Ramos (cell line): ENCODE data around the gene CDH18.
"Not testable (repeated sequence)": the region's sequence is repeated elsewhere in the genome, so short reads cannot be mapped to it uniquely, and the experiment has no call there.

ENCODE experiments used
- in situ Hi-C: fragments of 300-500 bp; cut with MboI; formaldehyde crosslinking; loops from one replicate; pipeline ENCODE4 v1.14.3; 2022; ENCODE audit warnings: low sequenced_read_pairs; ENCODE audit not compliant: unreplicated experiment

CDH18 gene

GRCh38 chr5:19866090-19866450 is 121.9 kb downstream of the CDH18 start:
- in situ Hi-C loops, result no loop called here

GRCh38 chr5:19865336-19866089 is 122.5 kb downstream of the CDH18 start:
- in situ Hi-C loops, result no loop called here

- in situ Hi-C loops, result no loop called here
These were observed 125.3 kb downstream of the CDH18 start for GRCh38 chr5:19862711-19863110.

GRCh38 chr5:19859020-19859419 is 129.0 kb downstream of the CDH18 start:
- in situ Hi-C loops, result no loop called here

- in situ Hi-C loops, result no loop called here
These were observed 132.1 kb downstream of the CDH18 start for GRCh38 chr5:19855931-19856330.

GRCh38 chr5:19855453-19855852 is 132.5 kb downstream of the CDH18 start:
- in situ Hi-C loops, result no loop called here

GRCh38 chr5:19855031-19855430 is 133.0 kb downstream of the CDH18 start:
- in situ Hi-C loops, result no loop called here

GRCh38 chr5:19853616-19854240 is 134.3 kb downstream of the CDH18 start:
- in situ Hi-C loops, result no loop called here

GRCh38 chr5:19837536-19838174 is 150.3 kb downstream of the CDH18 start:
- in situ Hi-C loops, result no loop called here

- in situ Hi-C loops, result no loop called here
These were observed 152.6 kb downstream of the CDH18 start for GRCh38 chr5:19835442-19835841.

GRCh38 chr5:19812720-19813119 is 175.3 kb downstream of the CDH18 start:
- in situ Hi-C loops, result not testable (repeated sequence)

- in situ Hi-C loops, result no loop called here
These were observed 181.2 kb downstream of the CDH18 start for GRCh38 chr5:19806756-19807155.

- in situ Hi-C loops, result no loop called here
These were observed 185.3 kb downstream of the CDH18 start for GRCh38 chr5:19802686-19803085.

GRCh38 chr5:19795218-19795617 is 192.8 kb downstream of the CDH18 start:
- in situ Hi-C loops, result no loop called here

GRCh38 chr5:19790829-19791466 is 197.1 kb downstream of the CDH18 start:
- in situ Hi-C loops, result no loop called here

- in situ Hi-C loops, result no loop called here
These were observed 205.4 kb downstream of the CDH18 start for GRCh38 chr5:19782566-19782965.

GRCh38 chr5:19777363-19777762 is 210.6 kb downstream of the CDH18 start:
- in situ Hi-C loops, result no loop called here

- in situ Hi-C loops, result not testable (repeated sequence)
These were observed 211.1 kb downstream of the CDH18 start for GRCh38 chr5:19776886-19777285.

GRCh38 chr5:19771174-19771835 is 216.7 kb downstream of the CDH18 start:
- in situ Hi-C loops, result no loop called here

GRCh38 chr5:19770396-19770795 is 217.6 kb downstream of the CDH18 start:
- in situ Hi-C loops, result no loop called here

GRCh38 chr5:19767987-19768386 is 220.0 kb downstream of the CDH18 start:
- in situ Hi-C loops, result no loop called here
